NK-92 (cell line): Measurements from ENCODE around the gene EML3.
"Not testable (repeated sequence)": the region's sequence is repeated elsewhere in the genome, so short reads cannot be mapped to it uniquely, and the experiment has no call there.

Experiments
- DNase-seq: peaks from one replicate; lab custom pipeline; 2025; ENCODE audit not compliant: unreplicated experiment; lab: John Stamatoyannopoulos, UW

Gene EML3

GRCh38 chr11:62600367-62601121 lies 12.0 kb downstream of the EML3 start:
- DNase-seq, result no peak

DNA sequence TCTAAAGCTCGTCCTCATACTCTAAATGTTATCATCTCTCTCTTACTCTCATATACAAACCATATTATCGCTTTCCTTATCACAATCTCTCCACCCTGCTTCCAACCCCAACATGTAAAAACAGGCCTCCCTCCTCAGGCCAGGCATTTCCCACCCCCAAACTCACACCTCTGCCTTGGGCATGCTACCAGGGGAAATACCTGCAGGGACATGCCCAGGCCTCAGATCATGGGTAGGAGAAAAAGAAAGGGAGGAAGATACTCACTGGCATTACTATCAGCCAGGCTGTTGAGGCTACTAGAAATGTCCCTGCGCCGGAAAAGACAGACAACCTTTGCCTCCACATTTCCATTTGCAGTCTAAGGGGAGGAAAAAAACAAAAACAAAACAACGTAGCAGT lies 12.7 kb downstream of the EML3 start:
- no peak for DNase-seq

DNA sequence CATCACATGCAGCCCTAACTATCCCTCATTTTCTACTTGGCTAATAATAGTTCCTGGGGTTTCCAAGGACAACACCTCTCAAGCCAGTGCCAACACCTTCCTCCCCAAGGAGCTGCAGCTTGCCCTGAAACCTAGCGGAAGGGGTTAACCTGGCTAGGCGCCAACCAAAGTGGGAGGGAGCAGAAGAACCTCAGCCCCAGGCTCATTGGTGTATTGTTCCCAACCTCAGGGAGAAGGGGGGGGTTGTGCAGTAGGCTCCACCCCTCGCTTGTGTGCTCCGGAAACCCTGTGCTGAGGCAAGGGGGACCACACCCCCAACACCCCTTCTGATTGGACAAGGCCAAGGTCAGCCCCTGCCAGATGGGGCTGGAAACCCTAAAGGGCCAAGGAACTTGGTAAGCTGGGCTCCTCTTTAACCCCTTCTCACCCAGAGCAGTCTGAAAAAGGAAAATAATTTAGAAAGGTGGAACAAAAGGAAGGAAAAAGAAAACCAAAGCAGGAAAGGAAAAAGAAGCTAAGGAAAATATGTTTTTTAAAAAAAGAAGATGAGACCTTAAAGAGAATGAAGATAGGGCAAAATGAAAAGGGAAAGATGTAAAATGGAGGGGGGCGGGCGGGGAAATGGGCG lies 13.4 kb downstream of the EML3 start:
- DNase-seq, result peak; percentile 92

- DNase-seq, result no peak
Observed at GRCh38 chr11:62595124-62595523, 17.5 kb downstream of the EML3 start.

DNA sequence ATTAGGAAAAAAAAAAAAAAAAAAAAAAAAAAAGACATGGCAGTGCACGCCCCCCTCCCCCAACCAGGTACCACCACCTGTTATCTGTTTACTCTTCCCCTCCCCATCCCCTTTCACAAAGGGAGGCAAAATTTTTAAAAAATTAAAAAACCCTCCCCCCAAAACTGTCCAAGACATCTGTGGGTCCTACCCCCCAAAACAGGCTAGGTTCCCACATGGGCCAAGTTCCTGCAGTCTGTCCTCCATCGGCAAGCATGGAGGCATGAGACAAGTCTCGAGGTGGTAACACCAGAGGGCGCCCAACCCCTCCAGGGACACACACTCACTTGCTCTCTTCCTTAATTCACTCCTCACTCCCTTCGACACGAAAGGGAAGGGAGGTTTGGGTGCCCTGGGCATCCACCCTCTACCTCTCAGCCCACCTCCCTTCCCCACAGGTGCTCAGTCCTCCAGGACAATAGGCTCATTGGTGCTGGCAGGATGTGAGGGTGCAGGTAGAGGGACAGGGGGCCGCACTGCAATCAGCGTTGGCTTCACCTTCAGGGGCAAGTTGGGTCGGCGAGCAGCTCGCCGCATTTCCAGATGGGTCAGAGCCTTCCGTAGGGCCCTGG lies 19.0 kb downstream of the EML3 start:
- no peak for DNase-seq

GRCh38 chr11:62592989-62593421 lies 19.6 kb downstream of the EML3 start:
- no peak for DNase-seq

GRCh38 chr11:62592146-62592815 lies 20.3 kb downstream of the EML3 start:
- DNase-seq, result no peak

DNA sequence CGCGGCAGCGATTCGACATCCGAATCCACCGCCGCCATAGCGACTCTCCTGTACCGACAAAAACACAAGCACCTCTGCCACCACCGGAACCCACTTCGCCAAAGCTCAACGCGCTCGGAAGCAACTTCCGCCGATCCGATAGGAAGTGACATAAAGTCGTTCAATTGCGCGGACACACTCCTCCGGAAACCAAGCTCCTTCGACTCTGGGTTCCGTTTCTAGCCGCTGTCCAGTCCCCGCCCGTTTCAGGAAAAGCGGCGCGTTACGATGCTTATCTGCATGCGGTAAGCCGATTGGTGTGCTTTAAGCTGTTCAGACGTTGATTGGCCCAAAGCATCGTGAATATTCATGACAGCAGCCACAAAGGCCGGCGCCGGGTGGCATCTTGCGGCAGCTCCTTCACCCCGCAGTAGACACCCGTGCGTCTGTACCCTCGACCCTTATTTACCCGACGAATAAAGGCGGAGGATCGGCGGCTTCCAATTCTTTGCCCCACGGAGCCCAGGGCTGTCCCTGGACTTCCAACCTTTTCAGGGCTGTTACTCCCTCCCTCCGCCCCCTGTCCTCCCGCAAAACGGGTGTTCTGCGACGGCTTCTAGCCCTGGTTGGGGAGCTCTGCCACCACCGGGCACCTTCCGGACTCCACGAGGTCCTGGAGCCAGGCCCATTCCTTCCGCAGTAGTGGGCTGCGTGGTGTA lies 21.0 kb downstream of the EML3 start, which contains the start of gene TUT1:
Gene TUT1 (minus strand): TSS at position 76 of the 698 bp plus-strand sequence. CDS start 38 bp downstream, at position 38.
- DNase-seq, result peak; percentile 93

DNA sequence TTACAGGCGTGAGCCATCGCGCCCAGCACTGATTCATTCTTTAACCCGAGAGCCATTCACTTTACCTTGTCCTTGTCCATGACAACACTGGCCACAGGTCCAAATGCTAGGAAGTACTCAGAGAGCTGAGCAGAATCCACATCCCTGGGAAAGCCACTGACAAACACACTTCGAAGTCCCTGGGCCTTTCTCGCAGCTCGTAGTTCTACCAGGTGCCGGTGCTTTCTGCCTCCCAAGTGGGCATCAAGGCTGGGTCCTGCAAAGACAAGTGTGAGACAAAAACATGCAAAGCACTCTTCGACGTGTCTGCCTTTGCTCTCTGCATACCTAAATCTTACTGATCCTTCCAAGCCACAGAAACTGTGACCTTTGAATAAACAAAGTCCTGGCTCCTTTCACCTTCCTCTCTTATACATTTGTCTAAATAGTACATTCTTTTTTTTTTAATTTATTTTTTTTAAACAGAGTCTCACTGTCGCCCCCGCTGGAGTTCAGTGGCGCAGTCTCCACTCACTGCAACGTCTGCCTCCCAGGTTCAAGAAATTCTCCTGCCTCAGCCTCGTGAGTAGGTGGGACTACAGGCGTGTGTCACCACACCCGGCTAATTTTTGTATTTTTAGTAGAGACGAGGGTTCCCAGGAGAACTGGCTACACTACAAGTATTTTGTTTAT lies 23.5 kb downstream of the EML3 start:
- DNase-seq, result no peak

DNA sequence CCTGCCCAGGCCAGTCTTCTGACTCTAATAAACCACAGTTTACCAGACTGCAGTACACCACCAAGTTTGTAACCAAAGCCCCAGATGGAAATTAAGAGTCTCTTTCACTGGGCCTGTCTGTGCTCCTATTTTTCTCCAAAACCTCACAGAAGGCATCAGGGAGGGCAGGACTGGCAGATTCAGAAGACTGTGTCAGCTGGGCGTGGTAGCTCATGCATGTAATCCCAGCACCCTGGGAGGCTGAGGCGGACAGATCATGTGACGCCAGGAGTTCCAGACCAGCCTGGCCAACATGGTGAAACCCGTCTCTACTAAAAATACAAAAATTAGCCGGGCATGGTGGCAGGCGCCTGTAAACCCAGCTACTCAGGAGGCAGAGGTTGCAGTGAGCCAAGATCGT lies 27.2 kb downstream of the EML3 start:
- DNase-seq, result not testable (repeated sequence)

DNA sequence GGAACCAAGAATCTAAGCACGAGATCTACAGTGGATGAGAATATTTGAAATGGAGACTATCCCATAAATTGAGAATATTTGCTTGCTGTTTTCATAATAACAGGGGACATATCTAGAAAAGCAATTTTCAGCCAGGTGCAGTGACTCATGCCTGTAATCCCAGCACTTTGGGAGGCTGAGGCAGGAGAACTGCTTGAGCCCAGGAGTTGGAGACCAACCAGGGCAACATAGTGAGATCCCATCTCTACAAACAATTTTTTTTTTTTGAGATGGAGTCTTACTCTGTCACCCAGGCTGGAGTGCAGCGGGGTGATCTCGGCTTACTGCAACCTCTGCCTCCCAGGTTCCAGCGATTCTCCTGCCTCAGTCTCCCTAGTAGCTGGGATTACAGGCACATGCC lies 30.8 kb downstream of the EML3 start:
- not testable (repeated sequence) for DNase-seq

GRCh38 chr11:62580959-62581715 lies 31.4 kb downstream of the EML3 start:
- DNase-seq, result no peak

GRCh38 chr11:62579252-62579651 lies 33.3 kb downstream of the EML3 start:
- DNase-seq, result no peak

DNA sequence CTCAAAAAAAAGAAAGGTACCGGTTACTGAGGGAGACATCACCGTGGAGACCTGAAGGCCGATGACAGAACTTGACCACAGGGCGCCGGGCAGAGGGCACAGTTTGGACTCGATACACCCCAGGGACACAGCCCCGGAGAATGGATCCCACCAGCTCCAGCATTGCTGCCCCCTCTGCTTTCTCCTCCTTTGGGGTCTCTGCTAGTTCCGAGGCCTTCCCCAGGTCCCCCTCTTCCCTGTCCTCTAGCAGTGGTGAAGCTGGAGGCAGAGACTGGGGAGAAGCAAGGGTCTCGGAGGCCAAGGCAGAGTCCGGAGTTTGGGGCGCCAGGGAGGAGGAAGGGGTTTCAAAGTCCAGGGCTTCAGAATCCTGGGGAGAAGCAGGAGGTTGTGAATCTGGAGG lies 34.0 kb downstream of the EML3 start:
- no peak for DNase-seq

DNA sequence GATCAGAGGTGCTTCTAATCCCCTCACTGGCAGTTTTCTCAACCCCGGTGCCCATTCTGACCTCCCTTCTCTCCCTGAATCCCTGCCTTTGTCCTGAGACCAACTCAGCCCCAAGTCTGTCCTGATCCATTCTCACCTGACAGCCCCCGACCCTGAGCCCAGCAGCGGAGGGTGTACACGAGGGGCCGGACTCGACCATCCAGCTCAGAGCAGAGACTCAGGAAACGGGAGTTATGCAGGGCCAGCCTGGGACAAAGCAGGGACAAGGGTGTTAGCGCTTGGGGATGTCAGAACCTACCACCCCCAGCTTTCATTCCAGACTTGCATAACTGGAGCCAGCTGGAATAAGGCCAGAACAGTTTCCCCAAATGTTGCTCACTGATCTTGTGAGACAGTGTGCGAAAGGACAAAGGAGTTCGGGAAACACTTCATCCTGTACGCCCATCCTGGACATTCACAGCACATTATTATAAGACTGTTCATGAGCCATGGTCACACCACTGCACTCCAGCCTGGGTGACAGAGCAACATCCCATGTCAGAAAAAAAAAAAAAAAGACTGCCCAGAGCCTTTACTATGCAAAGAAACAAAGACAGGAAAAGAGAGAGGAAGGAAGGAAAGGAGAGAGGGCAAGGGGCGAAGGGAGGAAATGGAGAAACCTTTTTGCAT lies 35.4 kb downstream of the EML3 start:
- no peak for DNase-seq

- no peak for DNase-seq
Observed at GRCh38 chr11:62575837-62576236, 36.7 kb downstream of the EML3 start.

DNA sequence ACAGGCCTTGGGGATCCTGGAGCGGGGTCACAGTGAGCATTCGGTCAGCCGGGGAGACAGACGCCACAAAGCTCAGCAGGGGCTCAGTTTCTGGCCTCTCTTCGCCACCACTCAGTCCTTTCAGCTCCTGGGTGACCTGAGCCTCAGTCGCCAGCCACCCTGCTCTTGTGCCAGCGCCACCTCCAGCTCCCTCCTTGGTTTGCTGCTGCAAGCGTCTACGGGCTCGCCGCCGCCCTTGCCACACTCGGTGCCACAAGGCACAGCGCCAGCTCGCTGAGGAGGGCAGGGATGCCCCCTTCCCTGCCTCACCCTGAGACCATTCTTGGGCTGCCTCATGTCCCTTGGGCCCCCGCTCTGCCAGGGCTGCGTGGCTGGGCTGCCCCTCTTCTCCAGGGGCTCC lies 37.4 kb downstream of the EML3 start:
- DNase-seq, result no peak

- no peak for DNase-seq
Observed at GRCh38 chr11:62574363-62575071, 38.1 kb downstream of the EML3 start.
